Gastroesophageal sphincter (tissue), 3 donors: ENCODE measurements around the gene CTNNA1.

Experiments
- CTCF ChIP-seq, 4 experiments: fragments of 200-600 bp in 2 of 4; fragments of 450-650 bp in 2 of 4; sonication (generic) in 1 of 4; IDR thresholded peaks; one replicate each; pipeline ENCODE4 v1.5.1; 2017 to 2019; ENCODE audit warnings: antibody characterized with exemption in 4 of 4, mild to moderate bottlenecking in 2 of 4, moderate library complexity in 2 of 4
- EP300 ChIP-seq: sonication (generic); formaldehyde crosslinking; IDR thresholded peaks from one replicate; pipeline ENCODE4 v1.6.1; 2017; ENCODE audit warnings: antibody characterized with exemption, mild to moderate bottlenecking
- POLR2A ChIP-seq, 2 donors: fragments of 450-650 bp; IDR thresholded peaks; one replicate each; pipeline ENCODE4 v1.6.1; 2017; ENCODE audit warnings: antibody characterized with exemption in 2 of 2, mild to moderate bottlenecking in 2 of 2, moderate library complexity in 1 of 2
- POLR2AphosphoS5 ChIP-seq: sonication (generic); formaldehyde crosslinking; IDR thresholded peaks from one replicate; pipeline ENCODE4 v1.6.1; 2017; ENCODE audit warnings: antibody characterized with exemption

- TF ChIP-seq CTCF (IDR thresholded peaks at IDR 0.05) (no peak), POLR2AphosphoS5 (no peak), POLR2A (IDR thresholded peaks at IDR 0.05) (no peak), EP300 (no peak)
Measured at GRCh38 chr5:138876811-138877210, 123.6 kb downstream of the CTNNA1 start.
